ENCODE measurements around the gene SLC35F6.

- TF ChIP-seq CTCF (IDR thresholded peaks at IDR 0.05): no peak
- no peak for TF ChIP-seq POLR2AphosphoS5 (IDR thresholded peaks at IDR 0.05; ENCODE audit: low read depth, low read length)
Measured at GRCh38 chr2:26743852-26744251, 20.2 kb upstream of the SLC35F6 start.
